ENCODE results near the gene SNX24.

SNX24 gene

GRCh38 chr5:123014689-123015088 is 169.3 kb downstream of the SNX24 start:
- no peak for DNase-seq (ENCODE audit: low spot score)

- no peak for DNase-seq (ENCODE audit: low spot score)
These were observed 182.8 kb downstream of the SNX24 start for GRCh38 chr5:123028222-123028621.

GRCh38 chr5:123033157-123033671 is 187.8 kb downstream of the SNX24 start:
- no peak for DNase-seq (ENCODE audit: low spot score)

GRCh38 chr5:123035360-123035917 is 190.0 kb downstream of the SNX24 start:
- DNase-seq (ENCODE audit: low spot score): no peak

GRCh38 chr5:123035918-123036390 is 190.5 kb downstream of the SNX24 start:
- no peak for DNase-seq (ENCODE audit: low spot score)

- DNase-seq (ENCODE audit: low spot score): no peak
These were observed 191.1 kb downstream of the SNX24 start, which contains the start of gene PPIC for GRCh38 chr5:123036391-123037103. Gene PPIC, minus strand, starts transcription at chr5:123036725. Its CDS starts 100 bp downstream, at chr5:123036625.

GRCh38 chr5:123037104-123037418 is 191.6 kb downstream of the SNX24 start:
- no peak for DNase-seq (ENCODE audit: low spot score)

- DNase-seq (ENCODE audit: low spot score): no peak
These were observed 194.3 kb downstream of the SNX24 start for GRCh38 chr5:123039673-123040072.

- no peak for DNase-seq (ENCODE audit: low spot score)
These were observed 199.7 kb downstream of the SNX24 start for GRCh38 chr5:123044926-123045617.

GRCh38 chr5:123046222-123046621 is 200.8 kb downstream of the SNX24 start:
- DNase-seq (ENCODE audit: low spot score): no peak

- DNase-seq (ENCODE audit: low spot score): no peak
These were observed 202.3 kb downstream of the SNX24 start for GRCh38 chr5:123047706-123048105.

- DNase-seq (ENCODE audit: low spot score): no peak
These were observed 205.8 kb downstream of the SNX24 start for GRCh38 chr5:123051206-123051605.
